Glutamatergic neuron (in vitro differentiated cells): ENCODE data around the gene IL4I1. TPM values are rescaled to one million over a fixed set of nuclear protein-coding genes. Genes with fewer than 3 reads are reported as not detected.

Experiments
- DNase-seq: peaks from one replicate; pipeline ENCODE4 v3.0.0; 2022
- H3K27ac Mint-ChIP-seq: one replicate; pipeline ENCODE4 v1.8.0; 2020; ENCODE audit warnings: mild to moderate bottlenecking, mixed read lengths, inconsistent platforms; ENCODE audit not compliant: unreplicated experiment
- H3K27me3 Mint-ChIP-seq: one replicate; pipeline ENCODE4 v1.8.0; 2020; ENCODE audit warnings: mild to moderate bottlenecking, moderate library complexity, mixed read lengths, inconsistent platforms; ENCODE audit not compliant: unreplicated experiment
- H3K36me3 Mint-ChIP-seq: one replicate; pipeline ENCODE4 v1.8.0; 2020; ENCODE audit warnings: mild to moderate bottlenecking, mixed read lengths, inconsistent platforms; ENCODE audit not compliant: unreplicated experiment
- H3K4me1 Mint-ChIP-seq: one replicate; pipeline ENCODE4 v1.8.0; 2020; ENCODE audit warnings: mild to moderate bottlenecking, low read depth, mixed read lengths, inconsistent platforms; ENCODE audit not compliant: unreplicated experiment
- H3K4me3 Mint-ChIP-seq: one replicate; pipeline ENCODE4 v1.8.0; 2020; ENCODE audit warnings: mild to moderate bottlenecking, mixed read lengths, inconsistent platforms; ENCODE audit not compliant: unreplicated experiment
- H3K9me3 Mint-ChIP-seq: one replicate; pipeline ENCODE4 v1.8.0; 2020; ENCODE audit warnings: mild to moderate bottlenecking, moderate library complexity, mixed read lengths, inconsistent platforms; ENCODE audit not compliant: unreplicated experiment
- total RNA-seq: library from RNA; stranded (reverse); fragmentation: NEBNext Ultra II Directional; extraction: Animal tissue kit (Norgen Biotek cat#: 25700); gene quantifications from one replicate; pipeline ENCODE4 v1.2.1, GENCODE V29; 2021; ENCODE audit not compliant: unreplicated experiment
- TF ChIP-seq, protein P1 (sequence below): fragments of 200-600 bp; sonication (generic); IDR thresholded peaks from one replicate; pipeline ENCODE4 v1.5.0; 2021; ENCODE audit not compliant: partially characterized antibody, unreplicated experiment

IL4I1 gene
- total RNA-seq, 1 donor from 2014 or later = 0.59 TPM

DNA sequence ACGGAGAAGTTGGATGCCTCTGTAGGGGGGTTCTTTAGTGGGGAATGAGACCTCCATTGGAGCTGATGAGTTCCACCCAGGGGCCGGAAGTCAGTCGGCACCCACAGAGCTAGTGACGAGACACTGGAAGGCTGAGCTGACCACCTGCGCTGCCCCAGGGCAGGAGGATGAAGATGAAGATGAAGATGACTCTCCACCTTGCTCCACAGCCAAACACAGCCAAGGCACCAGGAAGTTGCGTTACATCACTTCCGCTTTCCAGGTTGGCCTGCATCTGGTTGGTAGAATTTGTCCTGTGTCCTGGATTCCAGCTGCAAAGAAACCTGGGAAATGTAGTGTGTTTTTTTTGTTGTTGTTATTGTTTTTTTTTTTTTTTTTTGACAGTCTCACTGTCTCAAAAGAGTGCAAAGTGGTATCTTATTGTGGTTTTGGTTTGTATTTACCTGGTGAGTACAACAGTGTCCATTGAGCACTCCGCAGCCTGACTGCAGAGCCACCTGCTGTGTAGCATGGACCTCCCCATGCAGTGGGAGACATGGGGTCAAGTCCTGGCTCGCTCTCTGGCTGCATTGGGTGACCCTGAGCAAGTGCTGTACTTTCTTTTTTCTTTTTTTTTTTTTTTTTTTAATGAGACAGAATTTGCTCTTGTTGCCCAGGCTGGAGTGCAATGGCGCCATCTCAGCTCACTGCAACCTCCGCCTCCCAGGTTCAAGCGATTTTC is 17.3 kb downstream of the IL4I1 start:
- Mint-ChIP-seq H3K27ac (peak overlapping the region; percentile 85), H3K27me3 (peaks cover 12% of the 10 kb centered on the region), H3K9me3 (peaks cover 10% of the 10 kb centered on the region), H3K4me1 (peaks cover 10% of the 10 kb centered on the region), H3K36me3 (peaks cover 6% of the 10 kb centered on the region), H3K4me3 (no peak overlapping the region)
- no peak for DNase-seq
- TF ChIP-seq, protein P1, sequence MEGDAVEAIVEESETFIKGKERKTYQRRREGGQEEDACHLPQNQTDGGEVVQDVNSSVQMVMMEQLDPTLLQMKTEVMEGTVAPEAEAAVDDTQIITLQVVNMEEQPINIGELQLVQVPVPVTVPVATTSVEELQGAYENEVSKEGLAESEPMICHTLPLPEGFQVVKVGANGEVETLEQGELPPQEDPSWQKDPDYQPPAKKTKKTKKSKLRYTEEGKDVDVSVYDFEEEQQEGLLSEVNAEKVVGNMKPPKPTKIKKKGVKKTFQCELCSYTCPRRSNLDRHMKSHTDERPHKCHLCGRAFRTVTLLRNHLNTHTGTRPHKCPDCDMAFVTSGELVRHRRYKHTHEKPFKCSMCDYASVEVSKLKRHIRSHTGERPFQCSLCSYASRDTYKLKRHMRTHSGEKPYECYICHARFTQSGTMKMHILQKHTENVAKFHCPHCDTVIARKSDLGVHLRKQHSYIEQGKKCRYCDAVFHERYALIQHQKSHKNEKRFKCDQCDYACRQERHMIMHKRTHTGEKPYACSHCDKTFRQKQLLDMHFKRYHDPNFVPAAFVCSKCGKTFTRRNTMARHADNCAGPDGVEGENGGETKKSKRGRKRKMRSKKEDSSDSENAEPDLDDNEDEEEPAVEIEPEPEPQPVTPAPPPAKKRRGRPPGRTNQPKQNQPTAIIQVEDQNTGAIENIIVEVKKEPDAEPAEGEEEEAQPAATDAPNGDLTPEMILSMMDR = no peak

DNA sequence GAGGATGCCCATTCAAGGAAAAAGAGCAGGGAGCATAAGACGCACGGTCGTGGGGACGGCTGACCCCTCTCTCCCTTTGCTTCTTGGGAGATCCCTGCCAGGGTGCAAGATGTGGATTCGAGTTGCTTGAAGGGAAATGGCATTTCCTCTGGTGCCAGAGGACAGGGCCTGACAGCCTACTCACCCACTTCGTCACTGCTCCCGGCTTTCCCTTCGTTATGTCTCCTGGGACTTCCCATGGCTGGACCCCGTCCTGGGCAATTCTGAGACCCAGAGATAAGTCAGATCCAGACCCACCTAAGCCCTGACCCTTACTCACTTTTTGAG is 18.0 kb downstream of the IL4I1 start:
- DNase-seq = no peak
- Mint-ChIP-seq H3K9me3 (peaks cover 10% of the 10 kb centered on the region), H3K4me3 (no peak overlapping the region), H3K36me3 (peaks cover 6% of the 10 kb centered on the region), H3K4me1 (peaks cover 10% of the 10 kb centered on the region), H3K27ac (peak overlapping the region; percentile 85), H3K27me3 (peaks cover 15% of the 10 kb centered on the region)
- TF ChIP-seq, protein P1 = no peak

DNA sequence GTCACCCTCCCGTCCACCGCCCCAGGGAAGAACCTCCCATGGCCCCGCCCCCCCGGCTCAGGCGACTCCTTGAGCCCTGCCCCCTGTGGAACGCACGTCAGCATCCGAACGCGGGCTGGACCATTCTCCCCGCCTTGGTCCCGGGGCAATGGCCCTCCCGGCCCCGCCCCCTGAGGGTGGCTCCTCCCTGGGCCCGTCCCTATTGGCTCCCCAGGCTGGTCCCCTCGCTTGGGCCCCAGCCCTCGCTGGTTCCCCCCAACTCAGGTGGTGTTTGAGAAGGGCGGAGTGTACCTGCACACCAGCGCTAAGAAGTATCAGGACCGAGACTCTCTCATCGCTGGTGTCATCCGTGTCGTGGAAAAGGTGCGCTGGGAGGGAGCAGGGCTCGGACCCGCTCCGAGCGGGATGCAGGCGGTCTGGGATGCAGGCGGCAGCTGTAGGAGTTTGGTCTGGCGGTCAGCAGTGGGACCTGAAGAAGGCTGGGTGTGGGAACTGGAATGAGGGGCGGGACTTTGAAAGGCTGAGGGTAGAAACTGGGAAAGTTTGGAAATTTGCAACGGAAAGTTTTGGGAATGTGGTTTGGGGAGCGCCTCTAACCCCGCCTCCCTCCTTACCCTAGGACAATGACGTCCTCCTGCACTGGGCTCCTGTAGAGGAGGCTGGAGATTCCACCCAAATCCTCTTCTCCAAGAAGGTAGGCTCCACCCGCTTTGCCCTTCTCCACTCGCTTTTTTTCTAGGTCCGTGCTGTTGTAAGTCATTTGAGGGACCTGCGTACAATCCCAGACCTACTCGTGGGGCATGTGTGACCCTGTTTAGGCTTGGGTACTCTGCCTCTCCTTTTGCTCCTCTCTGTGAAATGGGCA is 18.6 kb downstream of the IL4I1 start:
- no peak overlapping the region for H3K4me3 Mint-ChIP-seq
- peaks cover 16% of the 10 kb centered on the region for H3K27me3 Mint-ChIP-seq
- peak; percentile 99 for DNase-seq
- H3K36me3 Mint-ChIP-seq = peaks cover 1% of the 10 kb centered on the region
- H3K4me1 Mint-ChIP-seq = peaks cover 10% of the 10 kb centered on the region
- peaks cover 10% of the 10 kb centered on the region for H3K9me3 Mint-ChIP-seq
- TF ChIP-seq, protein P1 = no peak
- H3K27ac Mint-ChIP-seq = peak overlapping the region; percentile 85

DNA sequence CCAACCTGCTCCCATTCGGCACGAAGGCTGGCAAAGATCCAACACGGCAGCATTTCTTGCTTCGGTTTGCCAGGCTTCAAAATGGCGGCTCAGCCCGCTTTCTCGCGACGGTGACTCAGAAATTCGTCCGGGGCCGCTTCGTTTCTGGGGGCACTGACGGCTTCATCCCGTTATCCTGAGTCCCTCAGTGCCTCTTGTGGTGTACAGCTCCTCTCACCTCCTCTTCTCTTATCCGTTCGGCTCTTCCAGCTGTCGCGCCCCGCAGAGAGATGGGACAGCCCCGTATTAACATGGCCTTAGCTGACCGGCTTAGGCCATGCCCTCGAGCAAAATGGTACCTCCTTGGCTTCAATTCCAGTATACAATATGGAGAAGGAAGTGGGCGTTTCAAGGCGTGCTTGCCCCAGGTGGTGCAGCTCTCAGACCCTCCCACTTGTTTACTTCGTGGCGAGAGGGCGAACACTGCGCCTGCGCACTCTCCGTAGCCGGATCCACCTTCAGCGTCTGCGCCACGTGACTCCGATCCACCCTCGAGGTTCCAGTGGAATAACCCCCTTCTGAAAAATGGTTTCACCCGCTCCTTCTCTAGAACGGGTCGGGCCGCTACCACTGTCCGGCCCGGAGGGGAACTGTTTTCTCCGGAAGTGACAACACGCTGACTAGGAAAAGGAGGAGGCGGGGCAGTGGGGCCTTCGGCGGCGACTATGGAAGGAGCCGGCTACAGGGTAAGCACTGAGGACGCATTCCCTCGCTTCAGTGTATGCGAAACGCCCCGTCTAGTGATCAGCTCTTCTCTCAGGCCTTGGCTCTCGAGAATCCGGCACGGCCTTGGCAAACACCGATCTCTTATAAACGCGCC is 19.4 kb downstream of the IL4I1 start, which contains the start of the genes AKT1S1 and TBC1D17:
Gene AKT1S1 (minus strand): TSS at position 336 of the 859 bp plus-strand sequence. CDS start 4,060 bp downstream, outside the sequence.
Gene TBC1D17 (plus strand): TSS at position 683 of the 859 bp plus-strand sequence. CDS start 22 bp downstream, at position 705.
- H3K4me1 Mint-ChIP-seq = peaks cover 10% of the 10 kb centered on the region
- TF ChIP-seq, protein P1 = no peak
- peaks cover 16% of the 10 kb centered on the region for H3K27me3 Mint-ChIP-seq
- H3K36me3 Mint-ChIP-seq = no peaks in the 10 kb centered on the region
- H3K9me3 Mint-ChIP-seq = peaks cover 10% of the 10 kb centered on the region
- no peak within 1 kb of the TSS for H3K4me3 Mint-ChIP-seq
- peak; percentile 96 for DNase-seq
- H3K27ac Mint-ChIP-seq = peak within 1 kb of the TSS; percentile 85
